H9 (cell line): ENCODE results near the gene ANK3. TPM values are rescaled to one million over a fixed set of nuclear protein-coding genes. Genes with fewer than 3 reads are reported as not detected.

Experiments
- DNase-seq: peaks from one replicate; pipeline ENCODE4 v3.0.0-alpha.2; 2017
- H2AFZ ChIP-seq: one replicate; pipeline ENCODE4 v1.6.1; 2013; ENCODE audit warnings: mild to moderate bottlenecking, low read length, control low read depth, moderate library complexity
- H2AK5ac ChIP-seq: 2 replicates; pipeline ENCODE4 v1.6.1; 2013; ENCODE audit warnings: low read length, control low read depth, mixed read lengths; ENCODE audit not compliant: insufficient read length
- H2BK120ac ChIP-seq: one replicate; pipeline ENCODE4 v1.6.1; 2013; ENCODE audit warnings: low read depth, mild to moderate bottlenecking, low read length, control low read depth, inconsistent platforms; ENCODE audit not compliant: poor library complexity, severe bottlenecking
- H2BK12ac ChIP-seq: 2 replicates; pipeline ENCODE4 v1.6.1; 2013; ENCODE audit warnings: low read length, control low read depth, mixed read lengths, low read depth; ENCODE audit not compliant: insufficient read length
- H2BK15ac ChIP-seq: 2 replicates; pipeline ENCODE4 v1.6.1; 2013; ENCODE audit warnings: low read depth, low read length, control low read depth
- H2BK20ac ChIP-seq: one replicate; pipeline ENCODE4 v1.6.1; 2013; ENCODE audit warnings: low read depth, mild to moderate bottlenecking, low read length, control low read depth, inconsistent platforms; ENCODE audit not compliant: poor library complexity, severe bottlenecking
- H2BK5ac ChIP-seq: 2 replicates; pipeline ENCODE4 v1.6.1; 2013; ENCODE audit warnings: low read length, control low read depth, mixed read lengths; ENCODE audit not compliant: insufficient read length
- H3K14ac ChIP-seq: 2 replicates; pipeline ENCODE4 v1.6.1; 2013; ENCODE audit warnings: low read length, control low read depth; ENCODE audit not compliant: insufficient read depth
- H3K18ac ChIP-seq: 2 replicates; pipeline ENCODE4 v1.6.1; 2013; ENCODE audit warnings: low read depth, mild to moderate bottlenecking, mixed read lengths, low read length, control low read depth; ENCODE audit not compliant: insufficient read length
- H3K23ac ChIP-seq: 2 replicates; pipeline ENCODE4 v1.6.1; 2013; ENCODE audit warnings: low read length, control low read depth, mixed read lengths, low read depth; ENCODE audit not compliant: insufficient read length
- H3K23me2 ChIP-seq: 2 replicates; pipeline ENCODE4 v1.6.1; 2013; ENCODE audit warnings: low read depth, mild to moderate bottlenecking, mixed read lengths, low read length, control low read depth; ENCODE audit not compliant: insufficient read length, poor library complexity, severe bottlenecking
- H3K27ac ChIP-seq: 2 replicates; pipeline ENCODE4 v1.5.1; 2013; ENCODE audit warnings: low read length, control low read depth, mixed read lengths, low read depth; ENCODE audit not compliant: insufficient read length
- H3K27me3 ChIP-seq: 2 replicates; pipeline ENCODE4 v1.6.1; 2013; ENCODE audit warnings: low read length, control low read depth, inconsistent platforms; ENCODE audit not compliant: insufficient read depth
- H3K4ac ChIP-seq: 2 replicates; pipeline ENCODE4 v1.6.1; 2013; ENCODE audit warnings: low read depth, mild to moderate bottlenecking, control low read depth, inconsistent platforms, low read length, moderate library complexity
- H3K4me1 ChIP-seq: 2 replicates; pipeline ENCODE4 v1.6.1; 2013; ENCODE audit warnings: low read length, control low read depth, inconsistent platforms; ENCODE audit not compliant: insufficient read depth
- H3K4me2 ChIP-seq: 2 replicates; pipeline ENCODE4 v1.6.1; 2013; ENCODE audit warnings: low read length, control low read depth, mixed read lengths; ENCODE audit not compliant: insufficient read length, insufficient read depth
- H3K56ac ChIP-seq: 2 replicates; pipeline ENCODE4 v1.6.1; 2013; ENCODE audit warnings: low read depth, mild to moderate bottlenecking, mixed read lengths, low read length, control low read depth; ENCODE audit not compliant: insufficient read length
- H3K79me1 ChIP-seq: 2 replicates; pipeline ENCODE4 v1.6.1; 2013; ENCODE audit warnings: low read depth, mild to moderate bottlenecking, moderate library complexity, low read length, control low read depth, inconsistent platforms; ENCODE audit not compliant: insufficient read depth, poor library complexity, severe bottlenecking
- H3K79me2 ChIP-seq: 2 replicates; pipeline ENCODE4 v1.6.1; 2013; ENCODE audit warnings: low read length, control low read depth, inconsistent platforms; ENCODE audit not compliant: insufficient read depth
- H3K9ac ChIP-seq: 2 replicates; pipeline ENCODE4 v1.6.1; 2013; ENCODE audit warnings: low read length, control low read depth, mixed read lengths; ENCODE audit not compliant: insufficient read length; ENCODE audit errors: extremely low read depth
- H3K9me3 ChIP-seq: one replicate; pipeline ENCODE4 v1.6.1; 2013; ENCODE audit warnings: low read depth, low read length, inconsistent platforms; ENCODE audit not compliant: control insufficient read depth
- H3T11ph ChIP-seq: one replicate; pipeline ENCODE4 v1.6.1; 2013; ENCODE audit warnings: mild to moderate bottlenecking, low read length, control low read depth, inconsistent platforms
- H4K20me1 ChIP-seq: one replicate; pipeline ENCODE4 v1.6.1; 2013; ENCODE audit not compliant: control insufficient read depth, insufficient read length, insufficient read depth
- H4K5ac ChIP-seq: 2 replicates; pipeline ENCODE4 v1.6.1; 2013; ENCODE audit warnings: low read depth, mild to moderate bottlenecking, mixed read lengths, low read length, control low read depth; ENCODE audit not compliant: insufficient read length
- H4K8ac ChIP-seq: replicated peaks from 2 replicates; pipeline ENCODE4 v1.6.1; 2013; ENCODE audit warnings: low read length, control low read depth, mixed read lengths, low read depth; ENCODE audit not compliant: insufficient read length
- H4K91ac ChIP-seq: 2 replicates; pipeline ENCODE4 v1.6.1; 2013; ENCODE audit warnings: low read depth, mild to moderate bottlenecking, moderate library complexity, mixed read lengths, low read length, control low read depth; ENCODE audit not compliant: insufficient read length
- H3K27ac Mint-ChIP-seq, 3 experiments: 2 replicates in 2 of 3; 3 replicates in 1 of 3; pipeline ENCODE4 v1.8.0; 2020 to 2021; ENCODE audit warnings: mixed read lengths in 3 of 3, mild to moderate bottlenecking in 1 of 3, moderate library complexity in 1 of 3
- H3K27me3 Mint-ChIP-seq: 2 replicates; pipeline ENCODE4 v1.8.0; 2021; ENCODE audit warnings: low read depth, mild to moderate bottlenecking, moderate library complexity, mixed read lengths
- H3K36me3 Mint-ChIP-seq, 3 experiments: 2 replicates in 2 of 3; 3 replicates in 1 of 3; pipeline ENCODE4 v1.8.0; 2020 to 2021; ENCODE audit warnings: low read depth in 3 of 3, mixed read lengths in 3 of 3; ENCODE audit not compliant: insufficient read depth in 1 of 3
- H3K4me1 Mint-ChIP-seq, 2 experiments: 2 replicates each; pipeline ENCODE4 v1.8.0; 2020; ENCODE audit warnings: mixed read lengths in 2 of 2
- H3K4me3 Mint-ChIP-seq, 2 experiments: 2 replicates in 1 of 2; 3 replicates in 1 of 2; pipeline ENCODE4 v1.8.0; 2020 to 2021; ENCODE audit warnings: mild to moderate bottlenecking in 2 of 2, mixed read lengths in 2 of 2, moderate library complexity in 1 of 2
- H3K9me3 Mint-ChIP-seq, 2 experiments: 2 replicates in 1 of 2; 3 replicates in 1 of 2; pipeline ENCODE4 v1.8.0; 2020; ENCODE audit warnings: mild to moderate bottlenecking in 2 of 2, mixed read lengths in 2 of 2, moderate library complexity in 1 of 2
- WGBS: extraction: QIAGEN DNeasy Blood & Tissue Kit; methylation state at CpG from one replicate; pipeline ENCODE4 v1.1.7; 2013; ENCODE audit warnings: missing lambda C conversion rate, low lambda C conversion rate, mixed read lengths; ENCODE audit not compliant: insufficient read length; ENCODE audit errors: extremely low coverage; 5-methylcytosine and 5-hydroxymethylcytosine counted together
- total RNA-seq: library from RNA; stranded (reverse); gene quantifications from 2 replicates; pipeline ENCODE4 v1.2.1, GENCODE V29; 2021
- TF ChIP-seq, protein P1 (sequence below): fragments of 200-600 bp; sonication (generic); conservative IDR thresholded peaks from 3 replicates; pipeline ENCODE4 v1.8.0; 2021; ENCODE audit warnings: antibody characterized with exemption, mild to moderate bottlenecking

ANK3 gene
- total RNA-seq, 1 experiment from 2014 or later = 59.6 TPM

DNA sequence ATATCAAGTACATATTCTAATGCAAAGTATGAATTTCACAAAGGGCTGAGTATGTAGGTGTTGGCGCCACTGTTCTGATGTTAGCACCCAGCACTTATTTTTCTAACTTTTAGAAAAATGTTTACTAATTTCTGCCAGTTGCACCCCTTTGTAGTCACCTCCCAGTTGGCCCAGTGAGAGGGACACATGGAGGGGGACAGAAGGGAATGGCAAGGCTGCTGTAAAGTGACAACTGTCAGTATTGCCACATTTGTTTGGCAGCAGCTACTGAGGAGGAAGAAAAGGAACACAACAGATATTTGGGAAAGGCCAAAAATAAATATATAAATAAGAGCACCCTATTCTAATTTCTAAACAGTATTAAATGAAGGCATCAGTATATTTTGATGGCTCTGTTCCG lies 57.3 kb downstream of the ANK3 start:
- Mint-ChIP-seq H3K4me1 (peaks cover 15 to 16% of the 10 kb centered on the region in 2 experiments), H3K27me3 (no peaks in the 10 kb centered on the region), H3K4me3 (no peak overlapping the region), H3K36me3 (peaks cover 0 to 5% (median 0%) of the 10 kb centered on the region in 3 experiments; a peak in 1 of 7 replicates), H3K9me3 (peaks cover 3 to 10% of the 10 kb centered on the region in 2 experiments; a peak in 4 of 5 replicates), H3K27ac (no peak overlapping the region)
- Histone ChIP-seq H3K27me3 (no peaks in the 10 kb centered on the region), H2BK120ac (no peak overlapping the region), H4K5ac (no peak overlapping the region), H3T11ph (no peak overlapping the region), H2BK5ac (no peak overlapping the region), H3K14ac (no peak overlapping the region), H3K4ac (no peak overlapping the region), H3K23ac (no peak overlapping the region), H4K20me1 (no peaks in the 10 kb centered on the region), H3K27ac (no peak overlapping the region), H3K4me2 (no peak overlapping the region), H2BK15ac (no peak overlapping the region), H3K18ac (no peak overlapping the region), H3K79me2 (no peaks in the 10 kb centered on the region), H2BK12ac (no peak overlapping the region), H3K4me1 (no peaks in the 10 kb centered on the region; the same call in 1 of the 2 replicates), H3K56ac (no peak overlapping the region), H2BK20ac (no peak overlapping the region), H3K9me3 (no peaks in the 10 kb centered on the region), H3K79me1 (no peaks in the 10 kb centered on the region), H4K8ac (no peak overlapping the region), H3K23me2 (no peaks in the 10 kb centered on the region), H4K91ac (no peak overlapping the region), H3K9ac (no peak overlapping the region), H2AK5ac (no peak overlapping the region), H2AFZ (no peak overlapping the region)
- no peak for DNase-seq
- no CpG with 5 or more reads among the region's 2 CpGs for WGBS
- TF ChIP-seq, protein P1, sequence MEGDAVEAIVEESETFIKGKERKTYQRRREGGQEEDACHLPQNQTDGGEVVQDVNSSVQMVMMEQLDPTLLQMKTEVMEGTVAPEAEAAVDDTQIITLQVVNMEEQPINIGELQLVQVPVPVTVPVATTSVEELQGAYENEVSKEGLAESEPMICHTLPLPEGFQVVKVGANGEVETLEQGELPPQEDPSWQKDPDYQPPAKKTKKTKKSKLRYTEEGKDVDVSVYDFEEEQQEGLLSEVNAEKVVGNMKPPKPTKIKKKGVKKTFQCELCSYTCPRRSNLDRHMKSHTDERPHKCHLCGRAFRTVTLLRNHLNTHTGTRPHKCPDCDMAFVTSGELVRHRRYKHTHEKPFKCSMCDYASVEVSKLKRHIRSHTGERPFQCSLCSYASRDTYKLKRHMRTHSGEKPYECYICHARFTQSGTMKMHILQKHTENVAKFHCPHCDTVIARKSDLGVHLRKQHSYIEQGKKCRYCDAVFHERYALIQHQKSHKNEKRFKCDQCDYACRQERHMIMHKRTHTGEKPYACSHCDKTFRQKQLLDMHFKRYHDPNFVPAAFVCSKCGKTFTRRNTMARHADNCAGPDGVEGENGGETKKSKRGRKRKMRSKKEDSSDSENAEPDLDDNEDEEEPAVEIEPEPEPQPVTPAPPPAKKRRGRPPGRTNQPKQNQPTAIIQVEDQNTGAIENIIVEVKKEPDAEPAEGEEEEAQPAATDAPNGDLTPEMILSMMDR = no peak
